GM12878 (cell line): ENCODE measurements around the gene CRYAB. TPM values are rescaled to one million over a fixed set of nuclear protein-coding genes. Genes with fewer than 3 reads are reported as not detected.

Experiments
- ATAC-seq: fragments of 200-7000 bp; cut with Tn5 transposase; 3 replicates; pipeline ENCODE4 v1.9.1; 2020; ENCODE audit warnings: mild to moderate bottlenecking, moderate library complexity
- BruUV-seq: library from RNA; stranded (reverse); fragments of 400-500 nt; replicated peaks from 2 replicates; lab custom pipeline; 2021; lab: Mats Ljungman, UMichigan
- CTCF ChIA-PET: fragments of 300-600 bp; sonication (Branson Sonifier 250); formaldehyde crosslinking; extraction: SDS; loops from one replicate; lab custom pipeline; 2021; ENCODE audit warnings: inconsistent platforms; lab: Yijun Ruan, JAX
- POLR2A ChIA-PET: fragments of 350-600 bp; formaldehyde crosslinking; extraction: SDS; loops from one replicate; lab custom pipeline; 2021; ENCODE audit warnings: inconsistent platforms; lab: Charles Lee
- RAD21 ChIA-PET: fragments of 300-600 bp; sonication (Branson Sonifier 250); formaldehyde crosslinking; loops from one replicate; lab custom pipeline; 2023; ENCODE audit warnings: antibody characterized with exemption; ENCODE audit not compliant: unreplicated experiment; lab: Charles Lee
- SMC1A ChIA-PET: fragments of 300-600 bp; sonication (Branson Sonifier 250); formaldehyde crosslinking; loops from one replicate; lab custom pipeline; 2023; ENCODE audit not compliant: unreplicated experiment, uncharacterized antibody; lab: Charles Lee
- DNase-seq: peaks from one replicate; pipeline ENCODE4 v3.0.0-alpha.2; 2011; ENCODE audit warnings: low read depth, low spot score
- FAIRE-seq: peaks from 3 replicates; lab custom pipeline; 2011; peaks lifted over from hg19 to GRCh38; lab: Jason Lieb, UNC
- H2AFZ ChIP-seq: 2 replicates; pipeline ENCODE4 v1.6.0; 2011; ENCODE audit warnings: low read depth, low read length, control low read depth; ENCODE audit not compliant: control insufficient read depth
- H3K27ac ChIP-seq: 2 replicates; pipeline ENCODE4 v1.5.1; 2011; ENCODE audit warnings: control low read depth; ENCODE audit not compliant: control insufficient read depth, insufficient read depth
- H3K27me3 ChIP-seq, 2 experiments: replicated peaks in 1 of 2; 2 replicates each; pipeline versions ENCODE4 v1.6.0 to v1.6.1; 2011; ENCODE audit warnings: low read length in 1 of 2; ENCODE audit not compliant: control insufficient read depth in 2 of 2, insufficient read depth in 2 of 2
- H3K36me3 ChIP-seq, 2 experiments: 2 replicates each; pipeline ENCODE4 v1.5.1; 2011; ENCODE audit warnings: low read length in 1 of 2; ENCODE audit not compliant: control insufficient read depth in 2 of 2, insufficient read depth in 2 of 2
- H3K4me1 ChIP-seq: 2 replicates; pipeline ENCODE4 v1.6.1; 2011; ENCODE audit warnings: mild to moderate bottlenecking, low read length, moderate library complexity, mixed read lengths; ENCODE audit not compliant: control insufficient read depth, insufficient read depth
- H3K4me2 ChIP-seq: 2 replicates; pipeline ENCODE4 v1.6.0; 2011; ENCODE audit warnings: control low read depth; ENCODE audit not compliant: control insufficient read depth, insufficient read depth
- H3K4me3 ChIP-seq: fragments of 200-600 bp; sonication (generic); 2 replicates; pipeline ENCODE4 v1.5.1; 2016
- H3K79me2 ChIP-seq: 2 replicates; pipeline ENCODE4 v1.6.0; 2011; ENCODE audit warnings: low read length; ENCODE audit not compliant: control insufficient read depth, insufficient read depth
- H3K9ac ChIP-seq: 2 replicates; pipeline ENCODE4 v1.8.0; 2011; ENCODE audit warnings: low read length, control low read depth, mixed read lengths; ENCODE audit not compliant: control insufficient read depth, insufficient read depth
- H3K9me3 ChIP-seq: replicated peaks from 3 replicates; pipeline ENCODE4 v1.5.1; 2011; ENCODE audit warnings: mild to moderate bottlenecking, low read length; ENCODE audit not compliant: control insufficient read depth, insufficient read depth
- H4K20me1 ChIP-seq: 2 replicates; pipeline ENCODE4 v1.6.0; 2011; ENCODE audit not compliant: control insufficient read depth, insufficient read depth
- CBX5 ChIP-seq: sonication (generic); IDR thresholded peaks from 2 replicates; pipeline ENCODE4 v1.6.1; 2016; ENCODE audit warnings: low read depth, moderate library complexity, mild to moderate bottlenecking, inconsistent platforms
- DPF2 ChIP-seq: fragments of 450-650 bp; IDR thresholded peaks from 2 replicates; pipeline ENCODE4 v1.6.1; 2017; ENCODE audit warnings: mild to moderate bottlenecking
- E4F1 ChIP-seq: fragments of 450-650 bp; IDR thresholded peaks from 2 replicates; pipeline ENCODE4 v1.6.1; 2018; ENCODE audit warnings: borderline replicate concordance, mild to moderate bottlenecking; ENCODE audit not compliant: partially characterized antibody
- GATAD2B ChIP-seq: fragments of 450-650 bp; conservative IDR thresholded peaks from 2 replicates; pipeline ENCODE4 v1.6.1; 2017; ENCODE audit warnings: low read depth, mild to moderate bottlenecking, moderate library complexity
- MYC ChIP-seq: IDR thresholded peaks from 2 replicates; pipeline ENCODE4 v1.6.1; 2011; ENCODE audit warnings: mild to moderate bottlenecking, low read length, moderate library complexity, inconsistent platforms; ENCODE audit not compliant: insufficient read depth, insufficient replicate concordance, insufficient read length, severe bottlenecking
- NR2F1 ChIP-seq: fragments of 450-650 bp; conservative IDR thresholded peaks from 2 replicates; pipeline ENCODE4 v1.6.1; 2017; ENCODE audit warnings: mild to moderate bottlenecking
- TCF12 ChIP-seq: IDR thresholded peaks from 2 replicates; pipeline ENCODE4 v1.6.1; 2011; ENCODE audit warnings: low read depth, mild to moderate bottlenecking, low read length
- WGBS: methylation state at CpG from one replicate; pipeline ENCODE4 v1.1.6; 2016; ENCODE audit warnings: low lambda C conversion rate; ENCODE audit not compliant: insufficient replicate concordance, insufficient coverage; ENCODE audit errors: missing lambda C conversion rate; 5-methylcytosine and 5-hydroxymethylcytosine counted together
- in situ Hi-C: fragments of 300-500 bp; cut with MboI; formaldehyde crosslinking; loops from 9 replicates; pipeline ENCODE4 v1.14.3; 2018; ENCODE audit warnings: mixed read lengths
- intact Hi-C: fragments of 100-400 bp; cut with micrococcal nuclease; formaldehyde crosslinking; loops from one replicate; pipeline ENCODE4 v1.14.2; 2022; ENCODE audit not compliant: unreplicated experiment
- polyA plus RNA-seq, 11 experiments: library from polyadenylated mRNA; depleted of rRNA in 4 of 11; unstranded in 6 of 11; stranded (reverse) in 5 of 11; fragments of >200 nt; fragmentation: Nextera tagmentation in 4 of 11; fragmentation: Illumina TruSeq in 1 of 11; extraction: Ambion mirVana in 4 of 11; extraction: Trizol in 1 of 11; gene quantifications; 1 replicate in 1 of 11; 2 replicates in 10 of 11; pipeline versions ENCODE4 v1.2.1 to v1.2.3, GENCODE V29; 2011 to 2016; ENCODE audit warnings: inconsistent platforms in 2 of 11, missing spikeins in 2 of 11, low read depth in 1 of 11
- total RNA-seq, 4 experiments: library from RNA; depleted of rRNA in 3 of 4; stranded (reverse); fragments of >200 nt in 3 of 4; fragmentation: Illumina TruSeq in 1 of 4; extraction: Trizol in 1 of 4; gene quantifications; 2 replicates each; pipeline versions ENCODE4 v1.2.1 to v1.2.3, GENCODE V29; 2013 to 2021
- TF ChIP-seq, protein P1 (sequence below): IDR thresholded peaks from 2 replicates; pipeline ENCODE4 v1.6.1; 2012; ENCODE audit warnings: low read length, inconsistent platforms
- TF ChIP-seq, protein P2 (sequence below): fragments of 450-650 bp; formaldehyde crosslinking; IDR thresholded peaks from 2 replicates; pipeline ENCODE4 v1.4.0; 2022; ENCODE audit warnings: mild to moderate bottlenecking, moderate library complexity
- TF ChIP-seq, protein P3 (sequence below): fragments of 450-650 bp; IDR thresholded peaks from 2 replicates; pipeline ENCODE4 v1.6.1; 2017; ENCODE audit warnings: mild to moderate bottlenecking, low read depth, inconsistent platforms; ENCODE audit not compliant: poor library complexity, severe bottlenecking
- TF ChIP-seq, protein P4 (sequence below): fragments of 450-650 bp; conservative IDR thresholded peaks from 2 replicates; pipeline ENCODE4 v1.6.1; 2017; ENCODE audit warnings: mild to moderate bottlenecking, moderate library complexity

The CRYAB gene
- total and polyA plus RNA-seq, 10 of the 15 experiments (the other 5 are each of a cell fraction or from before 2014, with no cell fraction given) = 0.72 to 1.0 TPM; not detected in 8

DNA sequence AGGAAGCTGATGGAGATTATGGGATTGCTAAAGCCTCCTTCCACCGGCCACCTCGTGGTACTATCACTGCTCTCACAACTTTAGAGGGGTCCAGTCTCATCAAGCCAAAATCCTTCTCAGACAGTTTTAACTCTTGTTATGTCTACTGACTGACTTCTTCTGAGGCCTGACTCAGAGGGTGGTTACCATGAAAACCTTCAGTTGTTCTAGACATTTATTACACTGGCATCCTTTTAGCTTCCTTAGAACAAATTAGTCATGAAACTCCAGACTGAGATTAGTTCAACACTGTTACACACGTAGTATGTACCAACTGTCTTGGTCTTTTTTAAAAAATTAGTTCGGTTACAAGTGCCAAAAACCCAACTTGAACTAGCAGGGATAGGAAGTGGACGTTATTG is 33.1 kb upstream of the CRYAB start:
- Histone ChIP-seq H3K4me2 (no peak overlapping the region), H3K4me3 (no peak overlapping the region), H3K36me3 (no peaks in the 10 kb centered on the region), H3K9ac (no peak overlapping the region), H3K9me3 (no peaks in the 10 kb centered on the region), H3K27me3 (no peaks in the 10 kb centered on the region), H3K4me1 (peaks cover 10% of the 10 kb centered on the region), H2AFZ (no peak overlapping the region), H4K20me1 (no peaks in the 10 kb centered on the region), H3K27ac (no peak overlapping the region), H3K79me2 (no peaks in the 10 kb centered on the region)
- CTCF ChIA-PET = interaction anchor here (0.7 to 2.0 kb wide), 4 partner anchors 10 to 335 kb away, joined by 3 to 9 read pairs (median 6); no protein-coding TSS in a partner anchor
- FAIRE-seq (no peak), DNase-seq (no peak), ATAC-seq (no peak)
- SMC1A ChIA-PET = interaction anchor here (0.6 to 1.3 kb wide), 5 partner anchors 8 to 51 kb away, joined by 3 to 4 read pairs (median 3); no protein-coding TSS in a partner anchor
- POLR2A ChIA-PET = interaction anchor here (0.7 kb wide), 1 partner anchor 18 kb away, joined by 3 read pairs; no protein-coding TSS in a partner anchor
- RAD21 ChIA-PET = interaction anchor here (0.6 kb wide), 1 partner anchor 11 kb away, joined by 3 read pairs; no protein-coding TSS in a partner anchor
- WGBS = 30% methylated on average over 5 of the region's 5 CpGs
- intact Hi-C loops (no loop called here), in situ Hi-C loops (loop anchor here (10.0 kb wide), 1 partner anchor 60 kb away; no protein-coding TSS in a partner anchor)
- BruUV-seq = no TSS peak
- TF ChIP-seq CBX5 (no peak), GATAD2B (no peak), E4F1 (no peak), DPF2 (no peak), TCF12 (no peak), NR2F1 (no peak), MYC (no peak)
- TF ChIP-seq, protein P1, sequence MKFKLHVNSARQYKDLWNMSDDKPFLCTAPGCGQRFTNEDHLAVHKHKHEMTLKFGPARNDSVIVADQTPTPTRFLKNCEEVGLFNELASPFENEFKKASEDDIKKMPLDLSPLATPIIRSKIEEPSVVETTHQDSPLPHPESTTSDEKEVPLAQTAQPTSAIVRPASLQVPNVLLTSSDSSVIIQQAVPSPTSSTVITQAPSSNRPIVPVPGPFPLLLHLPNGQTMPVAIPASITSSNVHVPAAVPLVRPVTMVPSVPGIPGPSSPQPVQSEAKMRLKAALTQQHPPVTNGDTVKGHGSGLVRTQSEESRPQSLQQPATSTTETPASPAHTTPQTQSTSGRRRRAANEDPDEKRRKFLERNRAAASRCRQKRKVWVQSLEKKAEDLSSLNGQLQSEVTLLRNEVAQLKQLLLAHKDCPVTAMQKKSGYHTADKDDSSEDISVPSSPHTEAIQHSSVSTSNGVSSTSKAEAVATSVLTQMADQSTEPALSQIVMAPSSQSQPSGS = no peak
- TF ChIP-seq, protein P2, sequence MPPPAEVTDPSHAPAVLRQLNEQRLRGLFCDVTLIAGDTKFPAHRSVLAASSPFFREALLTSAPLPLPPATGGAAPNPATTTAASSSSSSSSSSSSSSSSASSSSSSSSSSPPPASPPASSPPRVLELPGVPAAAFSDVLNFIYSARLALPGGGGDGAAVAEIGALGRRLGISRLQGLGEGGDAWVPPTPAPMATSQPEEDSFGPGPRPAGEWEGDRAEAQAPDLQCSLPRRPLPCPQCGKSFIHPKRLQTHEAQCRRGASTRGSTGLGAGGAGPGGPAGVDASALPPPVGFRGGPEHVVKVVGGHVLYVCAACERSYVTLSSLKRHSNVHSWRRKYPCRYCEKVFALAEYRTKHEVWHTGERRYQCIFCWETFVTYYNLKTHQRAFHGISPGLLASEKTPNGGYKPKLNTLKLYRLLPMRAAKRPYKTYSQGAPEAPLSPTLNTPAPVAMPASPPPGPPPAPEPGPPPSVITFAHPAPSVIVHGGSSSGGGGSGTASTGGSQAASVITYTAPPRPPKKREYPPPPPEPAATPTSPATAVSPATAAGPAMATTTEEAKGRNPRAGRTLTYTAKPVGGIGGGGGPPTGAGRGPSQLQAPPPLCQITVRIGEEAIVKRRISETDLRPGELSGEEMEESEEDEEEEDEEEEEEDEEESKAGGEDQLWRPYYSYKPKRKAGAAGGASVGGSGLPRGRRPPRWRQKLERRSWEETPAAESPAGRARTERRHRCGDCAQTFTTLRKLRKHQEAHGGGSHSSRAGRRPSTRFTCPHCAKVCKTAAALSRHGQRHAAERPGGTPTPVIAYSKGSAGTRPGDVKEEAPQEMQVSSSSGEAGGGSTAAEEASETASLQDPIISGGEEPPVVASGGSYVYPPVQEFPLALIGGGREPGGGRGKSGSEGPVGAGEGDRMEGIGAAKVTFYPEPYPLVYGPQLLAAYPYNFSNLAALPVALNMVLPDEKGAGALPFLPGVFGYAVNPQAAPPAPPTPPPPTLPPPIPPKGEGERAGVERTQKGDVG (CRISPR knock-in tag) = no peak
- TF ChIP-seq, protein P3, sequence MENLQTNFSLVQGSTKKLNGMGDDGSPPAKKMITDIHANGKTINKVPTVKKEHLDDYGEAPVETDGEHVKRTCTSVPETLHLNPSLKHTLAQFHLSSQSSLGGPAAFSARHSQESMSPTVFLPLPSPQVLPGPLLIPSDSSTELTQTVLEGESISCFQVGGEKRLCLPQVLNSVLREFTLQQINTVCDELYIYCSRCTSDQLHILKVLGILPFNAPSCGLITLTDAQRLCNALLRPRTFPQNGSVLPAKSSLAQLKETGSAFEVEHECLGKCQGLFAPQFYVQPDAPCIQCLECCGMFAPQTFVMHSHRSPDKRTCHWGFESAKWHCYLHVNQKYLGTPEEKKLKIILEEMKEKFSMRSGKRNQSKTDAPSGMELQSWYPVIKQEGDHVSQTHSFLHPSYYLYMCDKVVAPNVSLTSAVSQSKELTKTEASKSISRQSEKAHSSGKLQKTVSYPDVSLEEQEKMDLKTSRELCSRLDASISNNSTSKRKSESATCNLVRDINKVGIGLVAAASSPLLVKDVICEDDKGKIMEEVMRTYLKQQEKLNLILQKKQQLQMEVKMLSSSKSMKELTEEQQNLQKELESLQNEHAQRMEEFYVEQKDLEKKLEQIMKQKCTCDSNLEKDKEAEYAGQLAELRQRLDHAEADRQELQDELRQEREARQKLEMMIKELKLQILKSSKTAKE = no peak
- TF ChIP-seq, protein P4, sequence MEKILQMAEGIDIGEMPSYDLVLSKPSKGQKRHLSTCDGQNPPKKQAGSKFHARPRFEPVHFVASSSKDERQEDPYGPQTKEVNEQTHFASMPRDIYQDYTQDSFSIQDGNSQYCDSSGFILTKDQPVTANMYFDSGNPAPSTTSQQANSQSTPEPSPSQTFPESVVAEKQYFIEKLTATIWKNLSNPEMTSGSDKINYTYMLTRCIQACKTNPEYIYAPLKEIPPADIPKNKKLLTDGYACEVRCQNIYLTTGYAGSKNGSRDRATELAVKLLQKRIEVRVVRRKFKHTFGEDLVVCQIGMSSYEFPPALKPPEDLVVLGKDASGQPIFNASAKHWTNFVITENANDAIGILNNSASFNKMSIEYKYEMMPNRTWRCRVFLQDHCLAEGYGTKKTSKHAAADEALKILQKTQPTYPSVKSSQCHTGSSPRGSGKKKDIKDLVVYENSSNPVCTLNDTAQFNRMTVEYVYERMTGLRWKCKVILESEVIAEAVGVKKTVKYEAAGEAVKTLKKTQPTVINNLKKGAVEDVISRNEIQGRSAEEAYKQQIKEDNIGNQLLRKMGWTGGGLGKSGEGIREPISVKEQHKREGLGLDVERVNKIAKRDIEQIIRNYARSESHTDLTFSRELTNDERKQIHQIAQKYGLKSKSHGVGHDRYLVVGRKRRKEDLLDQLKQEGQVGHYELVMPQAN = no peak
